ENCODE results near the gene PADI3.

Gene PADI3

GRCh38 chr1:17224434-17224833, 24.5 kb upstream of the PADI3 start:
- no peak overlapping the region for H3K4me3 ChIP-seq
- no peak for DNase-seq (ENCODE audit: low spot score)
- TF ChIP-seq, protein P1, sequence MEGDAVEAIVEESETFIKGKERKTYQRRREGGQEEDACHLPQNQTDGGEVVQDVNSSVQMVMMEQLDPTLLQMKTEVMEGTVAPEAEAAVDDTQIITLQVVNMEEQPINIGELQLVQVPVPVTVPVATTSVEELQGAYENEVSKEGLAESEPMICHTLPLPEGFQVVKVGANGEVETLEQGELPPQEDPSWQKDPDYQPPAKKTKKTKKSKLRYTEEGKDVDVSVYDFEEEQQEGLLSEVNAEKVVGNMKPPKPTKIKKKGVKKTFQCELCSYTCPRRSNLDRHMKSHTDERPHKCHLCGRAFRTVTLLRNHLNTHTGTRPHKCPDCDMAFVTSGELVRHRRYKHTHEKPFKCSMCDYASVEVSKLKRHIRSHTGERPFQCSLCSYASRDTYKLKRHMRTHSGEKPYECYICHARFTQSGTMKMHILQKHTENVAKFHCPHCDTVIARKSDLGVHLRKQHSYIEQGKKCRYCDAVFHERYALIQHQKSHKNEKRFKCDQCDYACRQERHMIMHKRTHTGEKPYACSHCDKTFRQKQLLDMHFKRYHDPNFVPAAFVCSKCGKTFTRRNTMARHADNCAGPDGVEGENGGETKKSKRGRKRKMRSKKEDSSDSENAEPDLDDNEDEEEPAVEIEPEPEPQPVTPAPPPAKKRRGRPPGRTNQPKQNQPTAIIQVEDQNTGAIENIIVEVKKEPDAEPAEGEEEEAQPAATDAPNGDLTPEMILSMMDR (IDR thresholded peaks at IDR 0.05), result no peak
- no peak overlapping the region for H3K27ac ChIP-seq

DNA sequence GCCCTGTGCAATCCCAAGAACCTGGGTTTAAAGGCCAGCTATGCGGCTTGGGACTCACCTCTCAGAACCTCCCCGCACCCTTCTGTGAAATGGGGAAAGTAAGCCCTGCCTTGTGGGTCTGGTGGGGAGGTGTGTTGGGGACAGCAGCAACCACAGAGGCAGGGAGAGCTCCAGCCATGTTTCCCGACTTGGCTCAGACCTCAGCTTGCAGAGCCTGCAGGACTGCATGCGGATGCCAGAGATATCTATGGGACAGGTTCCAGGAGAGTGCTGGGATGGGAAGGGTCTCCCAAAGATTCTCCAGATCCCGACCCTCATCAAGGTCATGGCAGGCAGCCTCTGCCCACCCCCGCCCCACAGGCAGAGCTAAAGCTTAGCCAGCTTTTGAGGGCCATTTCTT, 23.8 kb upstream of the PADI3 start:
- Histone ChIP-seq H3K4me3 (no peak overlapping the region), H3K27ac (no peak overlapping the region)
- TF ChIP-seq, protein P1 (IDR thresholded peaks at IDR 0.05), result no peak
- DNase-seq (ENCODE audit: low spot score), result no peak

DNA sequence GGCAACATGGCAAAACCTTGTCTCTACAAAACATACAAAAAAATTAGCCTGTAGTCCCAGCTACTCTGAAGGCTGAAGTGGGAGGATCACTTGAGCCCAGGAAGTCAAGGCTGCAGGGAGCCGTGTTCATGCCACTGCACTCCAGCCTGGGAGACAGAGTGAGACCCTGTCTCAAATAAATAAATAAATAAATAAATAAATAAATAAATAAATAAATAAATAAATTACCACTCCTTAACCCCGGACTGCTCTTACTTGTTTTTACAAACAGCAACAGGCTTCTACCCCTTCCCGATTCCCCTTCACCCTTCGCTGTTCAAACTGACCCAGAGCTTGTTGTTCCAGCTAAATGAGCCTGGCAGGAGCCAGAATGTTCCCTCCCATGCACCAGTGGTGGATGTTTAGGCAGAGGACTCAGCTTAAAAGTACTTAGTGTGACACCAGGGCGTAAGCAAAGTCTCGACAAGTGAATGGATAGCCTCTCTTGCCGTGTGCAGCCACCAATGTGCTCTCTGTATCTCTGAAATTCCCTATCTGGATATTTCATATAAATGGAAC, 21.5 kb upstream of the PADI3 start:
- Histone ChIP-seq H3K4me3 (no peak overlapping the region), H3K27ac (no peak overlapping the region)
- no peak for DNase-seq (ENCODE audit: low spot score)
- TF ChIP-seq, protein P1 (IDR thresholded peaks at IDR 0.05), result no peak

DNA sequence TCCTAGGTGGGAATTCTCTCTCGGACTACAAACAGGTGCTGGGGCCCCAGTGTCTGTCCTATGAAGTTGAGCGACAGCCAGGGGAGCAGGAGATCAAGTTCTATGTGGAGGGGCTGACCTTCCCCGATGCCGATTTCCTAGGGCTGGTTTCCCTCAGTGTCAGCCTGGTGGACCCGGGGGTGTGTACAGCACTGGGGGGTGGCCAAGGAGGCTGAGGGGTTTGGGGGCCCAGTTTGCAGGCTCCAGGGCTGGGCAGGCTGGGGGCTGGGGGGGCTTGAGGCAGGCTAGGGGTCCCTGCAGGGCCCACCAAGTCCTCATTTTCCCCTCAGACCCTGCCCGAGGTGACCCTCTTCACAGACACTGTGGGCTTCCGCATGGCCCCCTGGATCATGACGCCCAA, 20.3 kb upstream of the PADI3 start:
- Histone ChIP-seq H3K27ac (no peak overlapping the region), H3K4me3 (no peak overlapping the region)
- TF ChIP-seq, protein P1 (IDR thresholded peaks at IDR 0.05), result no peak
- no peak for DNase-seq (ENCODE audit: low spot score)

DNA sequence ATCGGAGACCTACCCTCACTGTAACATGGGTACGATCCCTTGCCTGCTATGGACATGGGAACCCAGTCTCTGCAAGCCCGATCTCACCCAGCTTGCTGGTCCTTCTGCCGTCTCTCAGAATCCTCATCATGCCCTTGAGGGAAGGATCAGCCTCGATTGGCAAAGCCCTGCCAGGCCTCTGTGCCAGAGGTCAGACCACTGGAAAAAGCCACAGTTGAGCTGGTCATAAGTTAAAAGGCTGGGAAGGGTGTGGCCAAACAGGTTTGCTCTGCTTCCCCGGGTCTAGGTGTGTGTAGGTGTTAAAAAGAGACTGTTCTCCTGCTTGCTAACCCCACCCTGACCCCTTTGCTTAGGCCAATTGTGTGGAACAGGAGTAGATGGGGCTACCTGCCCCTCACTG, 19.5 kb upstream of the PADI3 start:
- no peak for DNase-seq (ENCODE audit: low spot score)
- Histone ChIP-seq H3K4me3 (no peak overlapping the region), H3K27ac (no peak overlapping the region)
- TF ChIP-seq, protein P1 (IDR thresholded peaks at IDR 0.05), result no peak

GRCh38 chr1:17230106-17230505, 18.8 kb upstream of the PADI3 start:
- H3K27ac ChIP-seq, result no peak overlapping the region
- TF ChIP-seq, protein P1 (IDR thresholded peaks at IDR 0.05), result no peak
- no peak for DNase-seq (ENCODE audit: low spot score)
- no peak overlapping the region for H3K4me3 ChIP-seq

- no peak overlapping the region for H3K4me3 ChIP-seq
- H3K27ac ChIP-seq, result no peak overlapping the region
- TF ChIP-seq, protein P1 (IDR thresholded peaks at IDR 0.05), result no peak
- no peak for DNase-seq (ENCODE audit: low spot score)
Measured at GRCh38 chr1:17230671-17231310, 18.1 kb upstream of the PADI3 start.
